Measurements from ENCODE around the gene EFCAB7. TPM values are rescaled to one million over a fixed set of nuclear protein-coding genes. Genes with fewer than 3 reads are reported as not detected.

Gene EFCAB7
- total RNA-seq, 1 experiment from 2014 or later, result 3.0 TPM

DNA sequence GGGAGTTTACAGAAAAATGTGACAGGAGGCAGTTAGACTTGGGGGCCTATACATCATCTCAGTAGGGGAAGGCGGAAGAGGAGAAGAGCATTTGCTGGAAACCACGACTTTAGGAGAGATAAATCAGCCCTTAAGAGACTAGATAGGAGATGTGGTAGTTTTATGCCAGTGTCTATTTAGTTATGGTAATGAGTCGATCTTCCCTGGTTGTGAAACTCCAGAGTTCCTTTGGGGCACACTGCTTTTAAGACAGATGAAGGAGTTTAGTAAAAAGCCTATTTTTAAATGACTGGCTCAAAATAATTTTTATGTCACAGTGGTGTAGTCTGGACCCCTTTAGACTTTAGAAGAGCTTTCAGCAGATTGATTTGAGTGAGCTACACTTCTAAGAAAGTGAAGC is 77.7 kb downstream of the EFCAB7 start:
- peaks cover 6% of the 10 kb centered on the region; the same call in 1 of the 2 replicates for H3K4me1 ChIP-seq (ENCODE audit: insufficient read depth, low read length)
- no peak overlapping the region for H4K5ac ChIP-seq (ENCODE audit: insufficient read length, low read depth, low read length)
- H2BK5ac ChIP-seq (ENCODE audit: insufficient read length, low read length), result no peak overlapping the region
- Mint-ChIP-seq H3K4me3 (no peak overlapping the region), H3K27ac (no peak overlapping the region), H3K4me1 (peaks cover 14 to 20% of the 10 kb centered on the region in 2 experiments), H3K9me3 (no peaks in the 10 kb centered on the region), H3K27me3 (ENCODE audit: low read depth) (no peaks in the 10 kb centered on the region; the same call in none of the 2 replicates), H3K36me3 (ENCODE audit: insufficient read depth in 1 of 3, low read depth in 3 of 3) (peaks cover 0 to 2% (median 0%) of the 10 kb centered on the region in 3 experiments; a peak in 1 of 7 replicates)
- no peaks in the 10 kb centered on the region for H4K20me1 ChIP-seq (ENCODE audit: control insufficient read depth, insufficient read depth, insufficient read length)
- H3K4me2 ChIP-seq (ENCODE audit: insufficient read depth, insufficient read length, low read length), result no peak overlapping the region
- no peak overlapping the region for H3K4ac ChIP-seq (ENCODE audit: low read depth, low read length)
- no peaks in the 10 kb centered on the region for H3K9me3 ChIP-seq (ENCODE audit: control insufficient read depth, low read depth, low read length)
- H3T11ph ChIP-seq (ENCODE audit: low read length), result no peak overlapping the region
- no peak overlapping the region for H2BK12ac ChIP-seq (ENCODE audit: insufficient read length, low read depth, low read length)
- H3K56ac ChIP-seq (ENCODE audit: insufficient read length, low read depth, low read length), result no peak overlapping the region
- no peak overlapping the region for H3K27ac ChIP-seq (ENCODE audit: insufficient read length, low read depth, low read length)
- no peak overlapping the region for H3K9ac ChIP-seq (ENCODE audit: extremely low read depth, insufficient read length, low read length)
- no peak overlapping the region for H2BK15ac ChIP-seq (ENCODE audit: low read depth, low read length)
- H2BK120ac ChIP-seq (ENCODE audit: low read depth, low read length, poor library complexity, severe bottlenecking), result no peak overlapping the region
- no CpG with 5 or more reads among the region's 3 CpGs for WGBS (ENCODE audit: extremely low coverage, insufficient read length, low lambda C conversion rate)
- no peaks in the 10 kb centered on the region for H3K27me3 ChIP-seq (ENCODE audit: insufficient read depth, low read length)
- H3K18ac ChIP-seq (ENCODE audit: insufficient read length, low read depth, low read length), result no peak overlapping the region
- no peak overlapping the region for H2AK5ac ChIP-seq (ENCODE audit: insufficient read length, low read length)
- H3K14ac ChIP-seq (ENCODE audit: insufficient read depth, low read length), result no peak overlapping the region
- H2BK20ac ChIP-seq (ENCODE audit: low read depth, low read length, poor library complexity, severe bottlenecking), result no peak overlapping the region
- no peak overlapping the region for H3K23ac ChIP-seq (ENCODE audit: insufficient read length, low read depth, low read length)
- TF ChIP-seq, protein P1, sequence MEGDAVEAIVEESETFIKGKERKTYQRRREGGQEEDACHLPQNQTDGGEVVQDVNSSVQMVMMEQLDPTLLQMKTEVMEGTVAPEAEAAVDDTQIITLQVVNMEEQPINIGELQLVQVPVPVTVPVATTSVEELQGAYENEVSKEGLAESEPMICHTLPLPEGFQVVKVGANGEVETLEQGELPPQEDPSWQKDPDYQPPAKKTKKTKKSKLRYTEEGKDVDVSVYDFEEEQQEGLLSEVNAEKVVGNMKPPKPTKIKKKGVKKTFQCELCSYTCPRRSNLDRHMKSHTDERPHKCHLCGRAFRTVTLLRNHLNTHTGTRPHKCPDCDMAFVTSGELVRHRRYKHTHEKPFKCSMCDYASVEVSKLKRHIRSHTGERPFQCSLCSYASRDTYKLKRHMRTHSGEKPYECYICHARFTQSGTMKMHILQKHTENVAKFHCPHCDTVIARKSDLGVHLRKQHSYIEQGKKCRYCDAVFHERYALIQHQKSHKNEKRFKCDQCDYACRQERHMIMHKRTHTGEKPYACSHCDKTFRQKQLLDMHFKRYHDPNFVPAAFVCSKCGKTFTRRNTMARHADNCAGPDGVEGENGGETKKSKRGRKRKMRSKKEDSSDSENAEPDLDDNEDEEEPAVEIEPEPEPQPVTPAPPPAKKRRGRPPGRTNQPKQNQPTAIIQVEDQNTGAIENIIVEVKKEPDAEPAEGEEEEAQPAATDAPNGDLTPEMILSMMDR (conservative IDR thresholded peaks at IDR 0.05), result no peak
- no peak overlapping the region for H4K8ac ChIP-seq (replicated peaks; ENCODE audit: insufficient read length, low read depth, low read length)
- no peak overlapping the region for H4K91ac ChIP-seq (ENCODE audit: insufficient read length, low read depth, low read length)
- no peaks in the 10 kb centered on the region for H3K23me2 ChIP-seq (ENCODE audit: insufficient read length, low read depth, low read length, poor library complexity, severe bottlenecking)
- no peaks in the 10 kb centered on the region for H3K79me1 ChIP-seq (ENCODE audit: insufficient read depth, low read depth, low read length, poor library complexity, severe bottlenecking)
- no peak for DNase-seq
- H2AFZ ChIP-seq (ENCODE audit: low read length), result no peak overlapping the region
- no peaks in the 10 kb centered on the region; the same call in 1 of the 2 replicates for H3K79me2 ChIP-seq (ENCODE audit: insufficient read depth, low read length)
